Activated CD4-positive, alpha-beta T cell treated with anti-CD3 and anti-CD28 coated beads, Interleukin-2, Interleukin-4, amounts not matched to agents 100 ng/mL and 50 ng/mL, durations not matched to agents 16 hours and 8 hours (primary cell): Measurements from ENCODE around the gene IZUMO1R.
"Not testable (repeated sequence)": the region's sequence is repeated elsewhere in the genome, so short reads cannot be mapped to it uniquely, and the experiment has no call there.

Experiments
- DNase-seq: peaks from one replicate; pipeline ENCODE4 v3.0.0-alpha.2; 2020; ENCODE audit warnings: low spot score

IZUMO1R gene

GRCh38 chr11:94326947-94327346 is 22.6 kb downstream of the IZUMO1R start:
- no peak for DNase-seq

DNA sequence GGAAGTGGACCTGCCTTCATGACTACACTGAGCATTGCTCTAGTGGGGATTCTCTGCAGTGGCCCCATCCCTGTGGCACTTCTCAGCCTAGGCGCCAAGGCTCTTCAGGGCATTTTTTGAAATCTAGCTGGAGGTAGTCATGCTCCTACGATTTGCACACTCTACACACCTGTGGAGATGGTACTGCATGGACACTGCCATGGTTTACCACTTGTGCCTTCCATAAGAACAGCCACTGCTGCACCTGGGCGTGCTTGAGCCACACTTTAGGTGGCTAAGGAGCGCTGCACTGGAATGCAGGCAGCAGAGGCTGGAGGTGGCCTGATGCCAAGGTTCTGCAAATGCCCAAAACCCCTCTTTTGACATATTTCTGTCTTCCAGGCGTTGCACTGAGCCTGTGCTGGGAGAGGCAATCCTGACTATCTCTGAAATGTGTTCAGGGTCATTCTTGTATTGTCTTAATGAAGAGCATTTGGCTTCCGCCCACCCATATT is 24.3 kb downstream of the IZUMO1R start:
- no peak for DNase-seq

DNA sequence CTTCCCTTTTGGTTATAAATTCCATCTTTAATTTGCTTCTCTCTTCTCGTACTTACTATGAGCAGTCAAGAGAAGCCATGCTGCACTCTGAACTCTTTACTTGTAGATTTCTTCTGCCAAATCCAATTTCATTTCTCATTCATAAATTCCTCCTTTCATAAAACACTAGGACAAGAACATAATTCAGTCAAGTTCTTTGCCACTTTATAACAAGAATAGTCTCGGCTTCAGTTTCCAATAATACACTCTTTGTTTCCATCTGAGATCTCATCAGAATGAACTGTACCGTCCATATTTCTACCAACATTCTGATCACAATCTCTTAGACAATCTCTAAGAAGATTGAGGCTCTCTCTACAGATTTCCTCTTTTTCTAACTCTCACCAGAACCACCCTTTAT is 25.1 kb downstream of the IZUMO1R start:
- DNase-seq, result no peak

- no peak for DNase-seq
Observed at GRCh38 chr11:94330789-94331188, 26.4 kb downstream of the IZUMO1R start.

DNA sequence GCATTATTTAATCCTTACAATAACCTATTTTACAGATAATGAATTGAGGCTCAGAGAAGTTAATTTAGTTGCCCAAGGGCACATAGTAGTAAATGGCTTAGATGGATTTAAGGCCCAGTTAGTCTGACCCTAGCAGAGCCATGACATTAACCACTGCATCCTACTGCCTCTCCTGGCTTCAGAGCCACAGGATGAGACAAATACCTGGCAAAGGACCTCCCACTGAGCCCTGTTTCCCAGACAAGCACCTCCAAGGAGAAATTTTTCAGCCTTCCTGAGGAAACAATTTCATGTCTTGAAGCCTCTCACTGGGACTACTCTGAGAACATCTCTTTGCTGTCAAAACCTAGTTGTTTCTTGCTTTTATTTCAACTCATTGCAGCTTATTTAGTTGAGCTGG is 28.4 kb downstream of the IZUMO1R start:
- no peak for DNase-seq

- DNase-seq, result no peak
Observed at GRCh38 chr11:94336033-94336432, 31.7 kb downstream of the IZUMO1R start.

GRCh38 chr11:94338651-94339050 is 34.3 kb downstream of the IZUMO1R start:
- DNase-seq, result no peak

DNA sequence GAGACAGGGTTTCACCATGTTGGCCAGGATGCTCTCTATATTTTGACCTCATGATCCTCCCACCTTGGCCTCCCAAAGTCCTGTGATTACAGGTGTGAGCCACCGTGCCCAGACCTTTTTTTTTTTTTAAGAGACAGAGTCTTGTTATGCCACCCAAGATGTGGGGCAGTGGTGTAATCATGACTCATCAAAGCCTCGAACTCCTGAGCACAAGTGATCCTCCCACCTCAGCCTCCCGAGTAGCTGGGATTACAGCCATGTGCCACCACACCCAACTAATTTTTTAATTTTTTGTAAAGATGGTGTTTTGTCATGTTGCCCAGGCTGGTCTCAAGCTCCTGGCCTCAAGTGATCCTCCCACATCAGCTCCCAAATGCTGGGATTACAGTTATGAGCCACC is 37.9 kb downstream of the IZUMO1R start:
- DNase-seq, result no peak

DNA sequence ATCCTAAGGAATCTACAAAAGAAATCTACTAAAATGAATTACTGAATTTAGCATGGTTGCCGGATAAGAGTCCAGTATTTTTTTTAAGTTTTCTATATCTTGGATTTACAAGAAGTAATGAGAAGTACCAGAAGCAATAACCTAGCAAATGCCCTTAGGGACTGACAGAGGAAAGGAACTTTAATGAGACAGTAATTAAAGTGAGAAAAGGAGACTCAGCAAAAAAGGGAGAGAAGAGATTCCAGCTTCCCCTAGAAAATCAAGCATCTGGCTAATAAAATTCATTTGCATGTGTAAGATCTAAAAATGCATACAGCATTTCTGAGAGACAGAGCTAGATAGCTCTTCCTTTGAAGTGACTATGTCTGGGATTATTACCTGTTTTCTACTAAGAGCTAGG is 39.1 kb downstream of the IZUMO1R start:
- no peak for DNase-seq

GRCh38 chr11:94346311-94346710 is 41.9 kb downstream of the IZUMO1R start:
- DNase-seq, result not testable (repeated sequence)

DNA sequence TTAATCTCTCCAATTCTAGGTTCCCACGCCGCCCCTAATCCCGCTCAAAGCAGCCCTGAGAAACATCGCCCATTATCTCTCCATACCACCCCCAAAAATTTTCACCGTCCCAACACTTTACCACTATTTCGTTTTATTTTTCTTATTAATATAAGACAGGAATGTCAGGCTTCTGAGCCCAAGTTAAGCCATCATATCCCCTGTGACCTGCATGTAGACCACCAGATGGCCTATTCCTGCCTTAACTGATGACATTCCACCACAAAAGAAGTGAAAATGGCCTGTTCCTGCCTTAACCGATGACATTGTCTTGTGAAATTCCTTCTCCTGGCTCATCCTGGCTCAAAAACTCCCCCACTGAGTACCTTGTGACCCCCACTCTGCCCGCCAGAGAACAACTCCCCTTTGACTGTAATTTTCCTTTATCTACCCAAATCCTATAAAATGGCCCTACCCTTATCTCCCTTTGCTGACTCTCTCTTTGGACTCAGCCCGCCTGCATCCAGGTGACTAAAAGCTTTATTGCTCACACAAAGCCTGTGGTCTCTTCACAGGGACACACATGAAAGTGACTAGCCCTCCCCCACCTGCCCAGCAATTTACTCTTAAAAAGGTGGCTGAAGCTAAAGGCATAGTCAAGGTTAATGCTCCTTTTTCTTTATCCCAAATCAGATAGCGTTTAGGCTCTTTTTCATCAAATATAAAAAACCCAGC is 46.6 kb downstream of the IZUMO1R start:
- DNase-seq, result not testable (repeated sequence)
